B cell (primary cell): ENCODE measurements around the gene B3GAT3. TPM values are rescaled to one million over a fixed set of nuclear protein-coding genes. Genes with fewer than 3 reads are reported as not detected.

ENCODE experiments used
- ATAC-seq: fragments of 200-7000 bp; cut with Tn5 transposase; one replicate; pipeline ENCODE4 v1.10.0; 2021; ENCODE audit warnings: low read depth, mild to moderate bottlenecking, moderate number of reproducible peaks, moderate library complexity
- CTCF ChIA-PET: fragments of 350-600 bp; sonication (Branson Sonifier 250); formaldehyde crosslinking; loops from one replicate; lab custom pipeline; 2021; ENCODE audit warnings: antibody characterized with exemption, inconsistent platforms; lab: Charles Lee
- POLR2A ChIA-PET: fragments of 350-600 bp; sonication (Branson Sonifier 250); formaldehyde crosslinking; loops from one replicate; lab custom pipeline; 2021; ENCODE audit warnings: antibody characterized with exemption; lab: Charles Lee
- DNase-seq: peaks from one replicate; pipeline ENCODE4 v3.0.0; 2013
- H2AFZ ChIP-seq: 2 replicates; pipeline ENCODE4 v1.6.1; 2012; ENCODE audit warnings: mild to moderate bottlenecking, low read depth, low read length; ENCODE audit not compliant: insufficient read depth, poor library complexity, severe bottlenecking
- H3K27ac ChIP-seq, 2 donors: 1 replicate in 1 of 2; 2 replicates in 1 of 2; pipeline ENCODE4 v1.5.1; 2012 to 2013; ENCODE audit warnings: low read length in 2 of 2, mild to moderate bottlenecking in 2 of 2, moderate library complexity in 1 of 2
- H3K27me3 ChIP-seq, 4 experiments: fragments of 200-600 bp in 1 of 4; sonication (generic) in 1 of 4; replicated peaks in 1 of 4; 1 replicate in 2 of 4; 2 replicates in 2 of 4; pipeline versions ENCODE4 v1.6.1 to v1.7.0; 2013 to 2016; ENCODE audit warnings: low read length in 3 of 4, mild to moderate bottlenecking in 2 of 4, mixed read lengths in 1 of 4, moderate library complexity in 1 of 4; ENCODE audit not compliant: insufficient read depth in 4 of 4, control insufficient read depth in 3 of 4; ENCODE audit errors: control extremely low read depth in 1 of 4
- H3K36me3 ChIP-seq, 2 experiments: replicated peaks in 1 of 2; 1 replicate in 1 of 2; 2 replicates in 1 of 2; pipeline versions ENCODE4 v1.6.1 to v1.7.1; 2013; ENCODE audit warnings: low read length in 1 of 2; ENCODE audit not compliant: insufficient read depth in 2 of 2, control insufficient read depth in 1 of 2; ENCODE audit errors: control extremely low read depth in 1 of 2, extremely low read depth in 1 of 2
- H3K4me1 ChIP-seq, 2 donors: fragments of 200-600 bp in 1 of 2; sonication (generic) in 1 of 2; 1 replicate in 1 of 2; 2 replicates in 1 of 2; pipeline versions ENCODE4 v1.5.1 to v1.6.1; 2013 to 2017; ENCODE audit warnings: low read length in 2 of 2; ENCODE audit not compliant: control insufficient read depth in 2 of 2, insufficient read depth in 2 of 2
- H3K4me2 ChIP-seq: replicated peaks from 2 replicates; pipeline ENCODE3; 2012; ENCODE audit warnings: mild to moderate bottlenecking, low read depth, low read length; ENCODE audit not compliant: poor library complexity, severe bottlenecking
- H3K4me3 ChIP-seq, 5 experiments: fragments of 200-600 bp in 1 of 5; sonication (generic) in 1 of 5; 1 replicate in 3 of 5; 2 replicates in 2 of 5; pipeline versions ENCODE4 v1.5.1 to v1.7.0; 2011 to 2016; ENCODE audit warnings: low read length in 4 of 5, mild to moderate bottlenecking in 4 of 5, low read depth in 2 of 5, control low read depth in 1 of 5, moderate library complexity in 1 of 5; ENCODE audit not compliant: insufficient read depth in 1 of 5; ENCODE audit errors: control extremely low read depth in 1 of 5, extremely low read depth in 1 of 5
- H3K79me2 ChIP-seq: fragments of 200-600 bp; sonication (generic); one replicate; pipeline ENCODE4 v1.6.0; 2016; ENCODE audit warnings: low read length; ENCODE audit not compliant: control insufficient read depth, insufficient read depth
- H3K9ac ChIP-seq: fragments of 200-600 bp; sonication (generic); 2 replicates; pipeline ENCODE4 v1.6.1; 2017; ENCODE audit warnings: mild to moderate bottlenecking, low read length, moderate library complexity
- H3K9me3 ChIP-seq, 3 donors: one replicate each; pipeline versions ENCODE4 v1.6.1 to v1.7.1; 2013; ENCODE audit warnings: low read length in 2 of 3; ENCODE audit not compliant: control insufficient read depth in 2 of 3, insufficient read depth in 1 of 3; ENCODE audit errors: control extremely low read depth in 1 of 3
- H4K20me1 ChIP-seq: 2 replicates; pipeline ENCODE4 v1.6.0; 2012; ENCODE audit warnings: mild to moderate bottlenecking, low read length; ENCODE audit not compliant: insufficient read depth, control insufficient read depth, poor library complexity, severe bottlenecking
- H3K27ac Mint-ChIP-seq: one replicate; pipeline ENCODE4 v1.8.0; 2021; ENCODE audit warnings: mixed read lengths
- H3K27me3 Mint-ChIP-seq: one replicate; pipeline ENCODE4 v1.8.0; 2021; ENCODE audit warnings: mixed read lengths
- H3K4me1 Mint-ChIP-seq: one replicate; pipeline ENCODE4 v1.8.0; 2021; ENCODE audit warnings: mixed read lengths
- H3K4me3 Mint-ChIP-seq: one replicate; pipeline ENCODE4 v1.8.0; 2021; ENCODE audit warnings: mixed read lengths
- H3K9me3 Mint-ChIP-seq: one replicate; pipeline ENCODE4 v1.8.0; 2022; ENCODE audit warnings: mixed read lengths; ENCODE audit not compliant: insufficient read depth
- CTCF ChIP-seq: fragments of 200-600 bp; IDR thresholded peaks from one replicate; pipeline ENCODE4 v1.8.0; 2022; ENCODE audit warnings: antibody characterized with exemption, mild to moderate bottlenecking
- EZH2 ChIP-seq: IDR thresholded peaks from 2 replicates; pipeline ENCODE4 v1.6.1; 2012; ENCODE audit warnings: borderline replicate concordance, low read depth, mild to moderate bottlenecking, moderate library complexity, low read length; ENCODE audit not compliant: insufficient read depth, poor library complexity, severe bottlenecking
- WGBS: methylation state at CpG from one replicate; pipeline ENCODE4 v1.1.5; 2013; ENCODE audit warnings: missing lambda C conversion rate; ENCODE audit not compliant: insufficient coverage; 5-methylcytosine and 5-hydroxymethylcytosine counted together
- intact Hi-C: fragments of 100-400 bp; cut with micrococcal nuclease; formaldehyde crosslinking; loops from one replicate; pipeline ENCODE4 v1.10.0; 2022
- polyA plus RNA-seq: library from polyadenylated mRNA; depleted of rRNA; stranded (reverse); fragments of >200 nt; gene quantifications from 2 replicates; pipeline ENCODE4 v1.2.3, GENCODE V29; 2012
- total RNA-seq, 2 donors: library from RNA; stranded (reverse); fragments of 120-200 nt in 1 of 2; gene quantifications; 1 replicate in 1 of 2; 2 replicates in 1 of 2; pipeline versions ENCODE4 v1.2.3 to v1.2.4, GENCODE V29; 2013 to 2022

The B3GAT3 gene
- total and polyA plus RNA-seq, 2 donors (not counting 1 experiment from before 2014, with no cell fraction given): 66.6 to 89.3 TPM

DNA sequence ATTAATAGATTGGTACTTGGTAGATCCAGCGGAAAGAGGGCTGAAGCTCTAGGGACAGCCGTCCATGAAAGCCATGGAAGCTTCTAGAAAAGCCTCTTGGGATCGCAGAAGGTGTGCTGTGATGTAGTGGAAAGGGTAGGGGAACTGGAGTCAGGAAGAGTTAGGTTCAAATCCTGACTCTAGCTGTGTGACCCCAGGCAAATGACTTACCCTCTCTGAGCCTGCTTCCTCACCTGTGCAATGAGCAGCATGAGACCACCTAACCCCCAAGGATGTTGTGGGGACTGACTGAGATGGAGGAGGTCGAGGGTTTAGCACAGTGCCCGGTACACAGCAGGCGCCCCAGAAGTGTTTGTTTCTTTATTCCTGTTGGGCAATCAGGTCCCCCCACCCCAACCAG lies 11.4 kb downstream of the B3GAT3 start:
- Mint-ChIP-seq H3K9me3 (no peaks in the 10 kb centered on the region), H3K4me1 (peaks cover 28% of the 10 kb centered on the region), H3K4me3 (peak overlapping the region; percentile 97), H3K27ac (peak overlapping the region; percentile 80), H3K27me3 (no peaks in the 10 kb centered on the region)
- H3K9me3 ChIP-seq: no peaks in the 10 kb centered on the region
- peaks cover 10 to 29% of the 10 kb centered on the region in 2 donors for H3K4me1 ChIP-seq
- no peak overlapping the region for H3K9ac ChIP-seq
- TF ChIP-seq CTCF (no peak), EZH2 (no peak)
- H2AFZ ChIP-seq: no peak overlapping the region
- H3K4me2 ChIP-seq: peak overlapping the region; percentile 90
- H3K79me2 ChIP-seq: peaks cover 68% of the 10 kb centered on the region
- intact Hi-C loops: no loop called here
- H3K27me3 ChIP-seq: no peaks in the 10 kb centered on the region
- WGBS: 91% methylated on average over 3 of the region's 6 CpGs
- POLR2A ChIA-PET: interaction anchor here (0.6 to 2.7 kb wide), 3 partner anchors 9 to 18 kb away, joined by 8 to 16 read pairs (median 14); partner anchors contain the start of genes MTA2 and TUT1
- no peaks in the 10 kb centered on the region for H4K20me1 ChIP-seq
- CTCF ChIA-PET: interaction anchor here (1.0 to 3.7 kb wide), 3 partner anchors 9 to 18 kb away, joined by 3 to 32 read pairs (median 13); partner anchors contain the start of genes B3GAT3, MTA2 and TUT1
- H3K4me3 ChIP-seq: no peak overlapping the region
- ATAC-seq: no peak
- no peak overlapping the region for H3K27ac ChIP-seq
- DNase-seq: no peak
- peaks cover 0 to 35% of the 10 kb centered on the region in 2 experiments for H3K36me3 ChIP-seq

GRCh38 chr11:62608776-62609175 lies 13.0 kb downstream of the B3GAT3 start:
- H3K27me3 Mint-ChIP-seq: no peaks in the 10 kb centered on the region
- no peaks in the 10 kb centered on the region for H3K9me3 ChIP-seq
- H3K4me1 Mint-ChIP-seq: peaks cover 27% of the 10 kb centered on the region
- TF ChIP-seq CTCF: no peak
- no peak for TF ChIP-seq EZH2
- 100% methylated on average over 7 of the region's 12 CpGs for WGBS
- no peaks in the 10 kb centered on the region for H4K20me1 ChIP-seq
- no peak overlapping the region for H3K27ac Mint-ChIP-seq
- H3K27ac ChIP-seq: no peak overlapping the region
- H3K79me2 ChIP-seq: peaks cover 66% of the 10 kb centered on the region
- H3K9me3 Mint-ChIP-seq: no peaks in the 10 kb centered on the region
- no peak overlapping the region for H3K4me3 ChIP-seq
- no peaks in the 10 kb centered on the region for H3K27me3 ChIP-seq
- ATAC-seq: no peak
- H2AFZ ChIP-seq: no peak overlapping the region
- ChIA-PET POLR2A (interaction anchor here (1.5 to 1.8 kb wide), 2 partner anchors 17 to 56 kb away, joined by 4 to 5 read pairs; partner anchors contain the start of genes C11orf98, CSKMT and TUT1), CTCF (interaction anchor here (0.8 to 1.2 kb wide), 2 partner anchors 14 to 186 kb away, joined by 3 to 4 read pairs; no protein-coding TSS in a partner anchor)
- peaks cover 0 to 43% of the 10 kb centered on the region in 2 experiments for H3K36me3 ChIP-seq
- H3K4me2 ChIP-seq: no peak overlapping the region
- peak overlapping the region; percentile 5 for H3K4me3 Mint-ChIP-seq
- no peak for DNase-seq
- H3K9ac ChIP-seq: no peak overlapping the region
- intact Hi-C loops: no loop called here
- peaks cover 10 to 29% of the 10 kb centered on the region in 2 donors for H3K4me1 ChIP-seq
